Activated CD4-positive, alpha-beta T cell treated with anti-CD3 and anti-CD28 coated beads for 4 hours (primary cell): ENCODE data around the gene WFDC11.

Experiments used
- DNase-seq, 2 donors: peaks; one replicate each; pipeline ENCODE4 v3.0.0-alpha.2; 2020

WFDC11 gene

DNA sequence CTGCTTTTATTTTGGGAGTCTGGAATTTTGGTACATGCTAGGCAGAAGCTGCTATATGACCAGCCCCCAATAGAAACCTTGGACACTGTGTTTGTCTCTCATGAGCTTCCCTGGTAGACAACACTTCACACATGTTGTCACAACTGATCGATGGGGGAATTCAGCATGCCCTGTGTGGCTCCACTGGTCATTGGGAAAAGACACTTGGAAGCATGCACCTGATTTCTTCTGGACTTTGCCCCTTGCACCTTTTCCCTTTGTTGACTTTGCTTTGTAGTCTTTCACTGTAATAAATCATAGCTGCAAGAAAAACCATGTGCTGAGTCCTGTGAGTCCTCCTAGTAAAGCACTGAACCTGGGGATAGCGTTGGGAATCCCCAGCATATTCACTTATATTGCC lies 48.4 kb downstream of the WFDC11 start:
- DNase-seq = no peak

DNA sequence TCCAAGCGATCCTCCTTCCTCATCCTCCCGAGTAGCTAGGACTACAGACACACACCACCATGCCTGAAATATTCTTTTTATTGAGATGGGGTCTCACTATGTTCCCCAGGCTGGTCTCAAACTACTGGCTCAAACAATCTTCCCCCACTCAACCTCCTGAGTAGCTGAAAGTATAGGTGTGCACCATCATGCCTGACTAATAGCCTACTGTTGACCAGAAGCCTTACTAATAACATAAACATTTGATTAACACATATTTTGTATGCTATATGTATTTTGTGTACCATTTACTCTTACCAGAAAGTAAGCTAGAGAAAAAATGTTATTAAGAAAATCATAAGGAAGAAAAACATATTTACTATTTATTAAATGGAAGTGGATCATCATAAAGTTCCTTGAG lies 52.4 kb downstream of the WFDC11 start:
- no peak for DNase-seq

DNA sequence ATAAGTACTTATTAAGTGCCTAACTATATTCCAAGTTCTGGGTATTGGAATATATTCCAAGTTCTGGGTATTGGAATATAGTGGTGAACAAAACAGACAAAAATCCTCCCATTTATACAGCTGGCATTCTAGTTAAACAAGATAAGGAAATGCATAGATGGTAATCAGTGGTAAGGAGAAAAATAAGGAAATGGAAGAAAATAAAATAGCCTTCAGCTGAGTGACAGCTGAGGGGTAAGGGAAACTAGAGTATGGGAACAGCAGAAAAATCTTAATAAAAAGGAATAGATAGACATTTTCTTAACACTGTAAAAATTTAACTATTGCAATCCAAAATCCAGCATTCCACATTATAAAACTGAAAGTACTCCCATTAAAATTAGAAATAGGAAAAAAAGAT lies 57.7 kb downstream of the WFDC11 start:
- DNase-seq = no peak

DNA sequence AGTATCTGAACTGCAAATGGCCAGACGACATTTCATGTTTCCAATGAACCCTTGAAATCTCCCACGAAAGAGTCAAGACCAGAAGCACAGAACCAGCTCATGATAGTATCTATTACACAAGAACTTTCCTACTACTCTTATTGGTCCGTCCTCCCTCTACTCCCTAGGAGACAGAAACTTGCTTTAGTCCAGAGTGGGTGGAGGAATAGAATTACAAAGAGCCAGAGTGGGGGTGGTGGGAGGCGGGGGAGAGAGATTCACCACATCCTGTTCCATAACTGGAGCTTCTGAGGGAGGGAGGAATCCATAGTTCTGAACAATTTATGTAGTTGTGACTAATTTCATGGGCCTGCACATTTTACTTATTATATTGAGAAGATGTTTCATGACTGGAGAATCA lies 59.0 kb downstream of the WFDC11 start:
- DNase-seq = no peak

DNA sequence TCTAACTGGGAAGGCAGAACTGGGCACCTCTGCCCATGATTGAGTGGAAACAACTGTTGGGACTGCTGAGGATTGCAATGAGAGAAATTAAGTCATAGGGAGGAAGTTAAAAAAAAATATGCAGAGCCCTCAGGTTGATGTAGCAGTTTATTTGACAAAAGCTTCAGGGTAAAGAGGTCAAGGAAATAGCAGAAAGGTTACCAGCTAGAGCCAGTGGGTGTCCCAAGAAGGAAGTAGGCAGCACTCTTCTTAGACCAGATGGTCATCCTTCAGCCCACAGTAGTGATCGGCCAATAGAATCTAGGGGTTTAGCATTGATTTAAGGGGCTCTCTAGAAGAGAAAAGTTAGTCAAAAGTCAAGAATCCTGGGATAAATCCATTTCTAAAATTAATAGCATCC lies 62.2 kb downstream of the WFDC11 start:
- no peak for DNase-seq
